ENCODE data around the gene SH3BGR. TPM values are rescaled to one million over a fixed set of nuclear protein-coding genes. Genes with fewer than 3 reads are reported as not detected.

The SH3BGR gene
- total RNA-seq, 1 donor from 2014 or later, result 2.2 TPM

DNA sequence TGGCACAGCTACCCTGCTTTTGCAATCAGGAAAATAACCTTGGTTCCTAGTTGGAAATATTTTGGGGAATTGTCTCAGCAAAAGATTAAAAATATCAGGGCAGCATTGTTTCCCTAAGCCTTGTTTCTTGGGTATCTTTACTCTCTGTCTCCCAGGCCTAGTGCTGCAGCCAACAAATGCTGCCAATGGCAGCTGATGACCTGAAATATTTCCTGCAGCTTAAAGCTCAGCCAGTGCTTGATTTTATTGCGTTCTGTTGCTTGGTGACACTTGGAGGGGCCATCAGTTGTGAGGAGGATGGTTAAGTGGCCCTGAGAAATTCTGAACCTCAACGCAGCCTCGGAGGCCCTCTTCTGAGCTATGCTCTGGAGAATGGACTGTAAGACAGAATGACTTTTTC is 101.6 kb downstream of the SH3BGR start:
- H3K36me3 Mint-ChIP-seq, result no peaks in the 10 kb centered on the region
- TF ChIP-seq, protein P1, sequence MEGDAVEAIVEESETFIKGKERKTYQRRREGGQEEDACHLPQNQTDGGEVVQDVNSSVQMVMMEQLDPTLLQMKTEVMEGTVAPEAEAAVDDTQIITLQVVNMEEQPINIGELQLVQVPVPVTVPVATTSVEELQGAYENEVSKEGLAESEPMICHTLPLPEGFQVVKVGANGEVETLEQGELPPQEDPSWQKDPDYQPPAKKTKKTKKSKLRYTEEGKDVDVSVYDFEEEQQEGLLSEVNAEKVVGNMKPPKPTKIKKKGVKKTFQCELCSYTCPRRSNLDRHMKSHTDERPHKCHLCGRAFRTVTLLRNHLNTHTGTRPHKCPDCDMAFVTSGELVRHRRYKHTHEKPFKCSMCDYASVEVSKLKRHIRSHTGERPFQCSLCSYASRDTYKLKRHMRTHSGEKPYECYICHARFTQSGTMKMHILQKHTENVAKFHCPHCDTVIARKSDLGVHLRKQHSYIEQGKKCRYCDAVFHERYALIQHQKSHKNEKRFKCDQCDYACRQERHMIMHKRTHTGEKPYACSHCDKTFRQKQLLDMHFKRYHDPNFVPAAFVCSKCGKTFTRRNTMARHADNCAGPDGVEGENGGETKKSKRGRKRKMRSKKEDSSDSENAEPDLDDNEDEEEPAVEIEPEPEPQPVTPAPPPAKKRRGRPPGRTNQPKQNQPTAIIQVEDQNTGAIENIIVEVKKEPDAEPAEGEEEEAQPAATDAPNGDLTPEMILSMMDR (conservative IDR thresholded peaks at IDR 0.05), result no peak
- peaks cover 7% of the 10 kb centered on the region for H3K4me1 Mint-ChIP-seq (ENCODE audit: unreplicated experiment)
- H3K27me3 Mint-ChIP-seq, result no peaks in the 10 kb centered on the region
- H3K9me3 Mint-ChIP-seq, result peaks cover 8% of the 10 kb centered on the region
- H3K27ac Mint-ChIP-seq, result no peak overlapping the region
- H3K4me3 Mint-ChIP-seq, result no peak overlapping the region
- no peak for DNase-seq (ENCODE audit: extremely low spot score, unreplicated experiment)

DNA sequence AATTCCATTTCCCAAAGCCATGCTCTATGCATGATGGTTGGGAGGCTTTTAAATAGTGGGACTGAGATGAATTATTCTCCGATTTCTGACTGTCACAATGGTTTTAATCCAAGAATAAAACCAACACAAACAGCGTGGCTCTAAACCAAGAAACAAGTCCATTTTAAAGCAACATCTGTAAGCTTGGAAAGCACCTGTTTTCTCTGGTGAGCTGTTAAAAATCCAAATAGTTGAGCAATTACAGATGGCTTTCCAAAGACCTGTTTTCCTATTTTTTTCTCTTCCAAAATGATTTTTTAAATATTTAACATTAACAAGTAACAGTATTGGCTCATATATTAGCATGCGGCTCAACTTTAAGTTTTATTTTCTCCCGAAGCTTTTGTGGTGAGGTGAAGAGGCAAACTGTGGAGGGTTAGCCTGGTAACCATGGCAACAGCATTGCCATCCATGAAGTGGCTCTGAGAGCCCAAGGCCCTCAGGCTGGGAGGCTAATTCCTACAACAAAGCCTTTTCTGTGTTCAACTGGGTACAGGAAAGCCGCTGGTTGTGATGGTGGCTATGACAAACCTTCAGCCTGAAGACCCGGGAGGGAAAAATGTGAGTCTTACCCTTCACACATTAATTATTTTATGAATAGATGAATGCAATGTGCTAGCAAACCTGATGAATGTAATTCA is 104.3 kb downstream of the SH3BGR start:
- no peaks in the 10 kb centered on the region for H3K36me3 Mint-ChIP-seq
- no peaks in the 10 kb centered on the region for H3K27me3 Mint-ChIP-seq
- no peak overlapping the region for H3K27ac Mint-ChIP-seq
- H3K4me1 Mint-ChIP-seq (ENCODE audit: unreplicated experiment), result peaks cover 7% of the 10 kb centered on the region
- H3K9me3 Mint-ChIP-seq, result peaks cover 8% of the 10 kb centered on the region
- DNase-seq (ENCODE audit: extremely low spot score, unreplicated experiment), result no peak
- no peak overlapping the region for H3K4me3 Mint-ChIP-seq
- TF ChIP-seq, protein P1 (conservative IDR thresholded peaks at IDR 0.05), result no peak

DNA sequence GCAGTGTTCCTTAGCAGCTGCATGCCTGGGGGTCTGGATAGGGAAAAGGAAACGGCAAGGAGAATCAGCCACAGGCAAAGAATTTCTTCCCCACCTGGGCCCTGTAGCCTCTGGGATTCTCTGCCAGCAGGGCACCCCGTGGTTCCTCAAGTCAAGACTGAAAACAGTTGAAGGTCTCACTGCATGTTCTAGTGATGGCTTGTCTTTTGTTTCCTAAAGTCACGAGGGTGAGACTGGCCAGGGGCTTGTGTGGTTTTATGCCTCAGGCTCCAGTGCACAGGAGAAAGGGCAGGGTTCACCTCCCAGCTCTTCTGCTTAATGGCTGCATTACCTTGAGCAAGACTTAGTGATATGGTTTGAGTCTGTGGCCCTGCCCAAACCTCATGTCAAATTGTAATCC is 107.7 kb downstream of the SH3BGR start:
- no peak for DNase-seq (ENCODE audit: extremely low spot score, unreplicated experiment)
- TF ChIP-seq, protein P1 (conservative IDR thresholded peaks at IDR 0.05), result no peak
- Mint-ChIP-seq H3K4me3 (no peak overlapping the region), H3K4me1 (ENCODE audit: unreplicated experiment) (peaks cover 7% of the 10 kb centered on the region), H3K27ac (no peak overlapping the region), H3K27me3 (peaks cover 3% of the 10 kb centered on the region), H3K9me3 (no peaks in the 10 kb centered on the region), H3K36me3 (no peaks in the 10 kb centered on the region)

DNA sequence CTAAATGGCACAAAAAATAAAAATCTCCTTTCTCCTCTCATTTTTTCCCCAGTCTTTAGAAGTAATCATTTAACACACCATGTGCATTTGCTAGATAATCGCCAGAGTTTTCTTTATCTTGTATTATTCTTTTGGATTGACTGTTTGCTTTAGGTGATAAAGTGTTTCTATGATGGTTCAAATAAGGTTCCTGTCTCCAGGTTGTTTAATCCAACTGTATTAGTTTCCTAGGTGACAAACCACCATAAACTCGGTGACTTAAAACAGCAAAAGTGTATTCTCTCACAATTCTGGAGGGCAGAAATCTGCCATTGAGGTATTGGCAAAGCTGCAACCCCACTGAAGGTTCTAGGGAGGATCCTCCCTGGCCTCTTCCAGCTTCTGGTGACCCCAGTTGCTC is 109.4 kb downstream of the SH3BGR start:
- H3K4me3 Mint-ChIP-seq, result no peak overlapping the region
- peaks cover 3% of the 10 kb centered on the region for H3K27me3 Mint-ChIP-seq
- H3K4me1 Mint-ChIP-seq (ENCODE audit: unreplicated experiment), result peaks cover 2% of the 10 kb centered on the region
- no peaks in the 10 kb centered on the region for H3K36me3 Mint-ChIP-seq
- TF ChIP-seq, protein P1 (conservative IDR thresholded peaks at IDR 0.05), result no peak
- no peaks in the 10 kb centered on the region for H3K9me3 Mint-ChIP-seq
- no peak overlapping the region for H3K27ac Mint-ChIP-seq
- no peak for DNase-seq (ENCODE audit: extremely low spot score, unreplicated experiment)

DNA sequence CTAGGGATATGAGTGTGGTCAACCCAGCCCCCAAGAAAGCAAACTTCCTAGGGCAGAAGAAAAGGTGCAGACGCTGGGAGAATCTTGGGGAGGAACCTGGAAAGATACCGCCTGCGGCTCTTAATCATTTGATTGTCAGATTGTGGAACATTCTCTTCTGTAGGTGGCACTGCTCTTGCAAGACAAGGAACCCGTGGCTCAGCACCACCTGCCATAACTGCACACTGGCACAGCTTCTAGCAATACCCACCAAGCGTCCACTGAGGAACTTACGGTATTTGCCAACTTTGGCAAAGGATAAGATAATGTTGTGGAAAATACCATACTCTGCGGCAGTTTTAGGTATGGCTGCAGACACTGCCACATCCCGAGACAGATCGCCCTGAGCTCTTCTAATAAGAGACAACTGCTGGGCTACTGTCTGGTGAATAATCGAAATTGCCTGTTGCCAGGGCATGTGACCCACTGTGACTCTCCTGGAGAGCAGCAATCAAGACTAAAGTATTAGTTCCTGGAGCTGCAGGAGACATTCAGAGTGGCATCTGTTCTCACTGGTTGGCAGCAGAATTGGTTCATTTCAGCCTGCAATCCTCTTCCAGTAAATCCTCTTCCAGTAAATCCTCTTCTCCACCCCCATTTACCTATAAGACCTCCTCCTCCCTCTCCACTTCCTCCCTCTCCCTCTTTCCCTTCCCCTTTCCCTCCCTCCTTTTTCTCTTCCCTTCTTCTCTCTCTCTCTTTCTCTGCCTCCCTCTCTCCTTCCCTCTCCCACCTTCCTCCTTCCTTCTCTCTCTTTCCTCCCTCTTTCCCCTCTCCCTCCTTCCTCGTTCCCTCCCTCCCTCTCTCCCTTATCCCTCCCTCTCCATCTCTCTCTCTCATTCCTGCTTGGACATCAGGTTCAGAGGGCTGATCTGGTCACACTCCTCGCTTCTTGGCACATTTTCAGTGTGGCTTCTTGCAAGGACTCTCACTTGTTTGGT is 111.3 kb downstream of the SH3BGR start:
- no peaks in the 10 kb centered on the region for H3K9me3 Mint-ChIP-seq
- H3K36me3 Mint-ChIP-seq, result no peaks in the 10 kb centered on the region
- H3K4me1 Mint-ChIP-seq (ENCODE audit: unreplicated experiment), result no peaks in the 10 kb centered on the region
- H3K27me3 Mint-ChIP-seq, result peaks cover 3% of the 10 kb centered on the region
- no peak overlapping the region for H3K4me3 Mint-ChIP-seq
- TF ChIP-seq, protein P1 (conservative IDR thresholded peaks at IDR 0.05), result no peak
- no peak overlapping the region for H3K27ac Mint-ChIP-seq
- DNase-seq (ENCODE audit: extremely low spot score, unreplicated experiment), result no peak
